Measurements from ENCODE around the gene TEPSIN. TPM values are rescaled to one million over a fixed set of nuclear protein-coding genes. Genes with fewer than 3 reads are reported as not detected.
A peak's percentile ranks its signal among the peaks of the same experiment; 100 is the strongest.

Gene TEPSIN
- 10 to 100 TPM; 34.3 to 34.6 TPM for total RNA-seq
- long read RNA-seq, partial matches to known transcripts: 0 of 4 reads
- long read RNA-seq, other reads (novel, unspliced or antisense): 4 of 4 reads

GRCh38 chr17:81238815-81239713, at the start of gene TEPSIN, which contains the start of gene NDUFAF8:
Gene TEPSIN, minus strand, starts transcription at chr17:81239055. Its CDS starts 22 bp downstream, at chr17:81239033.
Gene NDUFAF8, plus strand, starts transcription at chr17:81239318. Its CDS starts 46 bp downstream, at chr17:81239364.
- ATAC-seq (peak; percentile 92), DNase-seq (peak; percentile 94 to 98)
- intact Hi-C loops (cut with DNase I, micrococcal nuclease): no loop called here

- DNase-seq (no peak), ATAC-seq (no peak)
- intact Hi-C loops (cut with DNase I, micrococcal nuclease): no loop called here
These were observed 49.0 kb upstream of the TEPSIN start for GRCh38 chr17:81287741-81288430.

- intact Hi-C loops (cut with DNase I, micrococcal nuclease): no loop called here
- ATAC-seq: no peak
- DNase-seq: no peak
These were observed 48.3 kb upstream of the TEPSIN start for GRCh38 chr17:81287152-81287551.

GRCh38 chr17:81286491-81287145, 47.8 kb upstream of the TEPSIN start:
- intact Hi-C loops (cut with DNase I, micrococcal nuclease): no loop called here
- no peak for ATAC-seq

GRCh38 chr17:81285894-81286293, 47.0 kb upstream of the TEPSIN start:
- no peak for ATAC-seq
- intact Hi-C loops (cut with DNase I, micrococcal nuclease): no loop called here
- no peak for DNase-seq

More at GRCh38 chr17:81286491-81287145, 47.8 kb upstream of the TEPSIN start:
- no peak for DNase-seq

- intact Hi-C loops (cut with DNase I, micrococcal nuclease): no loop called here
- DNase-seq (peak; percentile 62 to 69), ATAC-seq (peak; percentile 35)
These were observed 46.5 kb upstream of the TEPSIN start for GRCh38 chr17:81285179-81285878.

- intact Hi-C loops (cut with DNase I, micrococcal nuclease): no loop called here
- DNase-seq (no peak), ATAC-seq (no peak)
These were observed 44.0 kb upstream of the TEPSIN start for GRCh38 chr17:81282876-81283275.

GRCh38 chr17:81282141-81282540, 43.3 kb upstream of the TEPSIN start:
- no peak for ATAC-seq
- no peak for DNase-seq
- intact Hi-C loops (cut with DNase I, micrococcal nuclease): no loop called here

- no peak for DNase-seq
- intact Hi-C loops (cut with DNase I, micrococcal nuclease): no loop called here
- no peak for ATAC-seq
These were observed 41.7 kb upstream of the TEPSIN start for GRCh38 chr17:81280571-81280970.

GRCh38 chr17:81279278-81280275, 40.7 kb upstream of the TEPSIN start:
- no peak for ATAC-seq
- no peak for DNase-seq
- intact Hi-C loops (cut with DNase I, micrococcal nuclease): no loop called here

GRCh38 chr17:81278831-81279230, 40.0 kb upstream of the TEPSIN start:
- intact Hi-C loops (cut with DNase I, micrococcal nuclease): no loop called here
- no peak for DNase-seq
- ATAC-seq: no peak

- peak in 1 of 2 donors; percentile 58 for DNase-seq
- intact Hi-C loops (cut with DNase I, micrococcal nuclease): no loop called here
- ATAC-seq: no peak
These were observed 39.3 kb upstream of the TEPSIN start for GRCh38 chr17:81277946-81278693.

- ATAC-seq (peak; percentile 93), DNase-seq (peak in 1 of 2 donors; percentile 56)
- intact Hi-C loops (cut with DNase I, micrococcal nuclease): no loop called here
These were observed 38.6 kb upstream of the TEPSIN start for GRCh38 chr17:81277421-81277820.

- intact Hi-C loops (cut with DNase I, micrococcal nuclease): no loop called here
- DNase-seq (no peak), ATAC-seq (no peak)
These were observed 37.9 kb upstream of the TEPSIN start for GRCh38 chr17:81276781-81277180.

GRCh38 chr17:81274471-81274855, 35.6 kb upstream of the TEPSIN start:
- ATAC-seq: no peak
- DNase-seq: no peak
- intact Hi-C loops (cut with DNase I, micrococcal nuclease): no loop called here

GRCh38 chr17:81273698-81274470, 35.0 kb upstream of the TEPSIN start:
- no peak for ATAC-seq
- DNase-seq: no peak
- intact Hi-C loops (cut with DNase I, micrococcal nuclease): no loop called here

Measured in left colon (tissue), 2 donors.